ENCODE data around the gene FUCA1.
"Not testable (repeated sequence)": the region's sequence is repeated elsewhere in the genome, so short reads cannot be mapped to it uniquely, and the experiment has no call there.

Gene FUCA1

GRCh38 chr1:23895993-23896392, 27.9 kb upstream of the FUCA1 start:
- DNase-seq (ENCODE audit: low spot score), result no peak

GRCh38 chr1:23895082-23895481, 27.0 kb upstream of the FUCA1 start:
- DNase-seq (ENCODE audit: low spot score), result no peak

GRCh38 chr1:23889074-23889473, 21.0 kb upstream of the FUCA1 start:
- DNase-seq (ENCODE audit: low spot score), result no peak

- no peak for DNase-seq (ENCODE audit: low spot score)
Measured at GRCh38 chr1:23885222-23885621, 17.1 kb upstream of the FUCA1 start.

GRCh38 chr1:23882746-23883145, 14.7 kb upstream of the FUCA1 start:
- no peak for DNase-seq (ENCODE audit: low spot score)

GRCh38 chr1:23879809-23880208, 11.7 kb upstream of the FUCA1 start:
- DNase-seq (ENCODE audit: low spot score), result no peak

- DNase-seq (ENCODE audit: low spot score), result no peak
Measured at GRCh38 chr1:23878668-23879067, 10.6 kb upstream of the FUCA1 start.

- no peak for DNase-seq (ENCODE audit: low spot score)
Measured at GRCh38 chr1:23875382-23875781, 7.3 kb upstream of the FUCA1 start.

GRCh38 chr1:23872421-23872820, 4.3 kb upstream of the FUCA1 start:
- peak; percentile 77 for DNase-seq (ENCODE audit: low spot score)

GRCh38 chr1:23869051-23869450, 961 bp upstream of the FUCA1 start:
- DNase-seq (ENCODE audit: low spot score), result no peak

- DNase-seq (ENCODE audit: low spot score), result peak; percentile 41
Measured at GRCh38 chr1:23868557-23869016, 497 bp upstream of the FUCA1 start.

GRCh38 chr1:23867542-23867894, 572 bp downstream of the FUCA1 start:
- DNase-seq (ENCODE audit: low spot score), result no peak

GRCh38 chr1:23865543-23865930, 2.6 kb downstream of the FUCA1 start:
- DNase-seq (ENCODE audit: low spot score), result no peak

- no peak for DNase-seq (ENCODE audit: low spot score)
Measured at GRCh38 chr1:23864801-23865542, 3.1 kb downstream of the FUCA1 start.

GRCh38 chr1:23862640-23863039, 5.5 kb downstream of the FUCA1 start:
- no peak for DNase-seq (ENCODE audit: low spot score)

- peak; percentile 58 for DNase-seq (ENCODE audit: low spot score)
Measured at GRCh38 chr1:23854568-23854967, 13.5 kb downstream of the FUCA1 start.

GRCh38 chr1:23853124-23853523, 15.0 kb downstream of the FUCA1 start:
- not testable (repeated sequence) for DNase-seq (ENCODE audit: low spot score)

- DNase-seq (ENCODE audit: low spot score), result not testable (repeated sequence)
Measured at GRCh38 chr1:23851406-23851805, 16.7 kb downstream of the FUCA1 start.

- no peak for DNase-seq (ENCODE audit: low spot score)
Measured at GRCh38 chr1:23848673-23849616, 19.1 kb downstream of the FUCA1 start.

- DNase-seq (ENCODE audit: low spot score), result not testable (repeated sequence)
Measured at GRCh38 chr1:23847482-23848095, 20.5 kb downstream of the FUCA1 start.

GRCh38 chr1:23845163-23845562, 22.9 kb downstream of the FUCA1 start:
- no peak for DNase-seq (ENCODE audit: low spot score)

GRCh38 chr1:23843644-23844043, 24.4 kb downstream of the FUCA1 start:
- DNase-seq (ENCODE audit: low spot score), result no peak

GRCh38 chr1:23838401-23838866, 29.7 kb downstream of the FUCA1 start:
- peak; percentile 72 for DNase-seq (ENCODE audit: low spot score)

Measured in hematopoietic multipotent progenitor cell treated with erythropoietin and hydrocortisone succinate and interleukin-3 and kit ligand, for 15 days (in vitro differentiated cells).